Measurements from ENCODE around the gene KMT5B.

Gene KMT5B

DNA sequence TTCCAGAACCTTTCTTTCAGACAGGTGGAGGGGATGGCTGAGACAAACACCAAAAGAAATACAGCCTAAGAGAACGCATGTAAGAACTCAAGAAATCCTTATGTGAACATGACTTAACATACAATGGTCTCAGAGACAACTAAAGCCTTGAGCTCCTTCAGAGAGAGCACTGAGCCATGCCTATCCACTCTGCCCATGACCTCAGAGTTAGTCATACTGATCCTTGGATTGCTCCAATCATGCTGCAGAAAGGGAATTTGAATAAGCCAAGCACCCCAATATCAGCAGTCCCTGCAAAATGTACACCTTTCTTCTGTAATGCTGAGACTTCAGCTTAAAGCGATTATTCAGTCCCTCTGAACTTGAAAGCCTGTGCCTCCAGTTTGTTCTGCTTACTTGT, 48.7 kb downstream of the KMT5B start:
- no peak overlapping the region for H3K9ac ChIP-seq (ENCODE audit: low read length)
- peaks cover 6% of the 10 kb centered on the region for H3K4me1 ChIP-seq (ENCODE audit: insufficient read depth, low read length, severe bottlenecking)
- H3K4me3 ChIP-seq (ENCODE audit: low read depth, low read length, poor library complexity, severe bottlenecking), result no peak overlapping the region
- no peak overlapping the region for H2AFZ ChIP-seq (ENCODE audit: low read length)
- H3F3A ChIP-seq (ENCODE audit: insufficient read depth, low read length), result no peaks in the 10 kb centered on the region
- peaks cover 29% of the 10 kb centered on the region for H3K36me3 ChIP-seq (ENCODE audit: insufficient read depth, low read length)
- H3K9me2 ChIP-seq (ENCODE audit: low read depth, low read length), result no peaks in the 10 kb centered on the region
- no peak overlapping the region for H3K27ac ChIP-seq (ENCODE audit: low read depth, low read length, poor library complexity, severe bottlenecking)
- no peak overlapping the region for H3K4me2 ChIP-seq (ENCODE audit: low read length)
- no peaks in the 10 kb centered on the region for H3K79me2 ChIP-seq (ENCODE audit: insufficient read depth, low read length)
- H3K9me3 ChIP-seq (ENCODE audit: low read length), result no peaks in the 10 kb centered on the region
- H4K20me1 ChIP-seq (ENCODE audit: insufficient read depth, low read length), result no peaks in the 10 kb centered on the region
- no peaks in the 10 kb centered on the region for H3K27me3 ChIP-seq (ENCODE audit: insufficient read depth, low read length)
- TF ChIP-seq, protein P1, sequence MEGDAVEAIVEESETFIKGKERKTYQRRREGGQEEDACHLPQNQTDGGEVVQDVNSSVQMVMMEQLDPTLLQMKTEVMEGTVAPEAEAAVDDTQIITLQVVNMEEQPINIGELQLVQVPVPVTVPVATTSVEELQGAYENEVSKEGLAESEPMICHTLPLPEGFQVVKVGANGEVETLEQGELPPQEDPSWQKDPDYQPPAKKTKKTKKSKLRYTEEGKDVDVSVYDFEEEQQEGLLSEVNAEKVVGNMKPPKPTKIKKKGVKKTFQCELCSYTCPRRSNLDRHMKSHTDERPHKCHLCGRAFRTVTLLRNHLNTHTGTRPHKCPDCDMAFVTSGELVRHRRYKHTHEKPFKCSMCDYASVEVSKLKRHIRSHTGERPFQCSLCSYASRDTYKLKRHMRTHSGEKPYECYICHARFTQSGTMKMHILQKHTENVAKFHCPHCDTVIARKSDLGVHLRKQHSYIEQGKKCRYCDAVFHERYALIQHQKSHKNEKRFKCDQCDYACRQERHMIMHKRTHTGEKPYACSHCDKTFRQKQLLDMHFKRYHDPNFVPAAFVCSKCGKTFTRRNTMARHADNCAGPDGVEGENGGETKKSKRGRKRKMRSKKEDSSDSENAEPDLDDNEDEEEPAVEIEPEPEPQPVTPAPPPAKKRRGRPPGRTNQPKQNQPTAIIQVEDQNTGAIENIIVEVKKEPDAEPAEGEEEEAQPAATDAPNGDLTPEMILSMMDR (IDR thresholded peaks at IDR 0.05; ENCODE audit: low read length), result no peak
- no peak for TF ChIP-seq EZH2 (IDR thresholded peaks at IDR 0.05; ENCODE audit: borderline replicate concordance, low read length)

DNA sequence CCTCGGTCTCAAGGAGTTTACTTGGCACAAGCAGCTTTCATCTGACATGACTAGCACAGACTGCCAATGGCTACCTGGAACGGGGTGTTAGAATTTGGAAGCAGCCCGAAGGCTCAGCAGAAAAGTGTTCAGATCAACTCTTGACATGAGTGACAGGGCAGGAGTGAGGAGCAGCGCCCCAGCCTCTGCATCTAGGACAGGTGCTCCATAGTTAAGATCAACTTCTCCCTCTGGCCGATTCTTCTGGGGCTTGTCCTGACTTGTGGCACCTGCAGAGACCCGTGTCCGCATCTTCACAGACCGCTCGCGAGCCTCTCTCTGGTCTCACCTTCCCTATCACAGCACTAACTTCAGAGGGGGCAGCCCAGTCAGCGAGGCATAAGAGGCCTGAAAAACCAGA, 49.4 kb downstream of the KMT5B start:
- no peaks in the 10 kb centered on the region for H3K9me2 ChIP-seq (ENCODE audit: low read depth, low read length)
- peaks cover 24% of the 10 kb centered on the region; the same call in 1 of the 2 replicates for H3K36me3 ChIP-seq (ENCODE audit: insufficient read depth, low read length)
- no peaks in the 10 kb centered on the region for H3K9me3 ChIP-seq (ENCODE audit: low read length)
- no peak overlapping the region for H3K4me2 ChIP-seq (ENCODE audit: low read length)
- H3F3A ChIP-seq (ENCODE audit: insufficient read depth, low read length), result no peaks in the 10 kb centered on the region
- H3K27ac ChIP-seq (ENCODE audit: low read depth, low read length, poor library complexity, severe bottlenecking), result no peak overlapping the region
- peaks cover 6% of the 10 kb centered on the region for H3K4me1 ChIP-seq (ENCODE audit: insufficient read depth, low read length, severe bottlenecking)
- TF ChIP-seq, protein P1 (IDR thresholded peaks at IDR 0.05; ENCODE audit: low read length), result no peak
- TF ChIP-seq EZH2 (IDR thresholded peaks at IDR 0.05; ENCODE audit: borderline replicate concordance, low read length), result no peak
- H3K9ac ChIP-seq (ENCODE audit: low read length), result no peak overlapping the region
- no peak overlapping the region for H3K4me3 ChIP-seq (ENCODE audit: low read depth, low read length, poor library complexity, severe bottlenecking)
- no peaks in the 10 kb centered on the region for H3K79me2 ChIP-seq (ENCODE audit: insufficient read depth, low read length)
- H2AFZ ChIP-seq (ENCODE audit: low read length), result no peak overlapping the region
- H4K20me1 ChIP-seq (ENCODE audit: insufficient read depth, low read length), result no peaks in the 10 kb centered on the region
- no peaks in the 10 kb centered on the region for H3K27me3 ChIP-seq (ENCODE audit: insufficient read depth, low read length)

DNA sequence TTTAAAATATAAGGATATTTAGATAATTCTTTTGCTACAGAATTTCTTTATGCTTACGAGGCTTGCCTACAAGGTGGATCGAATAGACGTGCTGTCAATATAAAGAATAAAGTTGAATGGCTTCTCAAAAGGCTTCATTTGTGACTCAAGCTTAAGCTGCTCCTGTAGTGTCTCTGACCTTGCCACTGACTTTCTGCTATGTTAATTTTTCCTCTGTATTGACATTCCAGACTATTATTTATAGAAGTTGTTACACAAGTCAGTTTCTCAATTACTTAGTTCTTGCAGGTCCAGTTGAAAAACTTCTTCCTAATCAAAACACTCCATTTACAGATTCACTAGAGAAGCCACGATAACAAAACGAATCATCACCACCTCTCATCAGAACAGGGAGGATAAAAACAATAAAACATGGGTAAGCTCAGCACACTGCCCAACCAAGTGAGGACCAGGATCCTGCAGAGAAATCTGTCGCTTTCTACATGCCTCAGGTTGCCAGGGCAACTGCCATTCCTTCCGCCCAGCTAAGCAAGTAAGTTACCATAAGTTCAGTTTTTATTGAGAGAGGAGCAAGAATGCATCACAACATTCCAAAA, 52.9 kb downstream of the KMT5B start:
- H3K27me3 ChIP-seq (ENCODE audit: insufficient read depth, low read length), result no peaks in the 10 kb centered on the region
- no peak overlapping the region for H3K9ac ChIP-seq (ENCODE audit: low read length)
- H3K9me3 ChIP-seq (ENCODE audit: low read length), result no peaks in the 10 kb centered on the region
- H3K79me2 ChIP-seq (ENCODE audit: insufficient read depth, low read length), result no peaks in the 10 kb centered on the region
- peaks cover 6% of the 10 kb centered on the region for H3K4me1 ChIP-seq (ENCODE audit: insufficient read depth, low read length, severe bottlenecking)
- H3K4me2 ChIP-seq (ENCODE audit: low read length), result no peak overlapping the region
- H3K36me3 ChIP-seq (ENCODE audit: insufficient read depth, low read length), result 0 out of 2 replicates have a peak, but pooled peaks cover 10% of the 10 kb centered on the region
- no peak overlapping the region for H3K27ac ChIP-seq (ENCODE audit: low read depth, low read length, poor library complexity, severe bottlenecking)
- H3F3A ChIP-seq (ENCODE audit: insufficient read depth, low read length), result no peaks in the 10 kb centered on the region
- no peaks in the 10 kb centered on the region for H4K20me1 ChIP-seq (ENCODE audit: insufficient read depth, low read length)
- no peak overlapping the region for H3K4me3 ChIP-seq (ENCODE audit: low read depth, low read length, poor library complexity, severe bottlenecking)
- H2AFZ ChIP-seq (ENCODE audit: low read length), result no peak overlapping the region
- TF ChIP-seq, protein P1 (IDR thresholded peaks at IDR 0.05; ENCODE audit: low read length), result no peak
- no peak for TF ChIP-seq EZH2 (IDR thresholded peaks at IDR 0.05; ENCODE audit: borderline replicate concordance, low read length)
- H3K9me2 ChIP-seq (ENCODE audit: low read depth, low read length), result no peaks in the 10 kb centered on the region

All from OCI-LY1 (cell line).